PC-9 (cell line): ENCODE data around the gene CACNA1H.

Experiments
- EZH2 ChIP-seq: fragments of 200-600 bp; sonication (generic); IDR thresholded peaks from 2 replicates; pipeline ENCODE4 v1.8.0; 2017; ENCODE audit warnings: antibody characterized with exemption, low read depth
- TF ChIP-seq, protein P1 (sequence below): fragments of 200-600 bp; sonication (generic); conservative IDR thresholded peaks from 2 replicates; pipeline ENCODE4 v1.6.1; 2017; ENCODE audit warnings: mixed run types, antibody characterized with exemption, mild to moderate bottlenecking, moderate library complexity

DNA sequence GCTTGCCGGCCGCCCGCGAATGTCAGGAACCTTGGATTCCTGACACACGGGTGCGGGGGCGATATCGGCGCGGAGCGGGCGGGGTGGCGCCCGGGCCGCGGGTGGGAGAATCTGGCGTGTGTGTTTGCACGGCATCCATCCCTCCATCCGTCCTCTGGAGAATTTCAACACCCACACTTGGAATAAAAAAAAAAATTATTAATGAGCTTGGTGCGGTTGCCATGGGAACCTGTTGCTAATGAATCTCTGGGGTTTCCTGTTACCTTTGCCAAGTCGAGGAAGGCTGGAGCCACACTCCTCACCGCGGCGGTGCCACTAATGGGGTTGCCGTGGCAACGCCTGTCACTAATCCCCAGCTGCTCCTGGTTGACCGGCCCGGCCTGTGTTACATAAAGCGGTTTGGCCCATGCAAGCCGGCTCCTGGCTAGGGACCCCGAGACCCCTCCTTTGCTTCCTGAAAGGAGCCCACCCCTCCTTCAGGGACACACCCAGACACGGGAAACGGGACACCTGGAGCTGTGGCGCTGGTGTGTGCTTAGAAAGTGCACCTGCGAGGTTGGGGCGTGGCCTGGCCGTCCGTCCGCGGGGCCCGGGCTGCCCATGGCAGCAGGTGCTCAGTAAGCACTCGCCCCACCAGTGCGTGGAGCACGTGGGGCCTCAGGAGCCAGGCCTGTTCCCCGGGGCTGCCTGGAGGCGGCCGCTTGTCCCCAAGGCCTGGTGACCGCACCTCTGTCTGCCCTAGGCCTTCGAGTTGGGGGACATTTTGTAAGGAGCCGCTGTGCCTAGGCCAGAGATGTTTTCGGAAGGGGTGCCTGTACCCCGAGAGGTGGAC lies 14.6 kb downstream of the CACNA1H start:
- TF ChIP-seq, protein P1, sequence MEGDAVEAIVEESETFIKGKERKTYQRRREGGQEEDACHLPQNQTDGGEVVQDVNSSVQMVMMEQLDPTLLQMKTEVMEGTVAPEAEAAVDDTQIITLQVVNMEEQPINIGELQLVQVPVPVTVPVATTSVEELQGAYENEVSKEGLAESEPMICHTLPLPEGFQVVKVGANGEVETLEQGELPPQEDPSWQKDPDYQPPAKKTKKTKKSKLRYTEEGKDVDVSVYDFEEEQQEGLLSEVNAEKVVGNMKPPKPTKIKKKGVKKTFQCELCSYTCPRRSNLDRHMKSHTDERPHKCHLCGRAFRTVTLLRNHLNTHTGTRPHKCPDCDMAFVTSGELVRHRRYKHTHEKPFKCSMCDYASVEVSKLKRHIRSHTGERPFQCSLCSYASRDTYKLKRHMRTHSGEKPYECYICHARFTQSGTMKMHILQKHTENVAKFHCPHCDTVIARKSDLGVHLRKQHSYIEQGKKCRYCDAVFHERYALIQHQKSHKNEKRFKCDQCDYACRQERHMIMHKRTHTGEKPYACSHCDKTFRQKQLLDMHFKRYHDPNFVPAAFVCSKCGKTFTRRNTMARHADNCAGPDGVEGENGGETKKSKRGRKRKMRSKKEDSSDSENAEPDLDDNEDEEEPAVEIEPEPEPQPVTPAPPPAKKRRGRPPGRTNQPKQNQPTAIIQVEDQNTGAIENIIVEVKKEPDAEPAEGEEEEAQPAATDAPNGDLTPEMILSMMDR, result no peak
- TF ChIP-seq EZH2, result no peak
